ENCODE measurements around the gene ZDHHC11.
"Not testable (repeated sequence)": the region's sequence is repeated elsewhere in the genome, so short reads cannot be mapped to it uniquely, and the experiment has no call there.

Gene ZDHHC11

DNA sequence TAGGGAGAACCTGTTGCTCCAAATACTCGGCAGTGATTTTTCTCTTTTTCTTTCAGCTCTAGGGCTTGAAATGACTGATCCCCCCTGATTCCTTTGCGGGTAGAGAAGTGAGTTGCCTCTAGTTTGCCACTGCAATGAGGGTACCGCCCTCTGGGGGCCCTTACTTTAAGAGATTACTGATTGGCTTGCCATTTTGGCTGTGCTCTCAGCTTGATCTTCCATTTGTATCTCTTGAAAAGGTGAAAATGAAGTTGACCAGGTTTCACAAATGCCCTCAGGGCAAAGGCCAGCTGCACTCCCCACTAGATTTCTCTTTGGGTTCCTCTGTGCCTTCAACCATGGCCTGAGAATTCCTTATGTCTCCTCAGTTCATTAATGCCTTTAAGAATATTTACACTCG, 52.8 kb downstream of the ZDHHC11 start:
- DNase-seq: not testable (repeated sequence)

DNA sequence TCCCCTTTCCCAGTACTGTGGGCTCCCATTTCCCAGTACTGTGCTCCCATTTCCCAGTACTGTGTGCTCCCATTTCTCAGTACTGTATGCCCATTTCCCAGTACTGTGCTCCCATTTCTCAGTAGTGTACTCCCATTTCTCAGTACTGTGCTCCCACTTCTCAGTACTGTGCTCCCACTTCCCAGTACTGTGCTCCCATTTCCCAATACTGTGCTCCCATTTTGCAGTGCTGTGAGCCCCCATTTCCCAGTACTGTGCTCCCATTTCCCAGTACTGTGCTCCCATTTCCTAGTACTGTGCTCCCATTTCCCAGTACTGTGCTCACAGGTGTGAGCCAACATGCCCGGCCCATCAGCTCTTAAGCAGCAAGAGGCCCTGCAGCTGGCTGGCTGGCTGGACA, 54.9 kb downstream of the ZDHHC11 start:
- not testable (repeated sequence) for DNase-seq

GRCh38 chr5:794948-795347, 55.8 kb downstream of the ZDHHC11 start:
- not testable (repeated sequence) for DNase-seq

DNA sequence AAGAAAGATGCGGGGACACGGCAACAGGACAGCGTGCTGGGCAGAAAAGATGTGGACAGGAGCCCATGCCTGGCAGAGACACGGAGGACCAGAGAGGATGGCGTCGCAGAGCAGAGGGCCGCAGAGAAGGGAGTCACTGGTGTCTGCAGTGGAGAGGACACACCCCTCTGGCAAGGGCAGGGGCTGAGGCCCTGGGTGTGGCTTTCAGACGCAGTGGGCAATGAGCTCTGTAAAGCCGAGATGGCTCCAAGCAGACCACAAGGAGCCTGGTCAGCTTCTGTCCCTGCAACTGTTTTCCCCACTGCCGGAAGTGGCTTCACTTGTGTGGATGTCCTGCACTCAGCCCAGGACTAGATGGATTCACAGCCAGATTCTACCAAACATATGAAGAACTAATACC, 62.1 kb downstream of the ZDHHC11 start:
- not testable (repeated sequence) for DNase-seq

GRCh38 chr5:787857-788233, 62.9 kb downstream of the ZDHHC11 start:
- DNase-seq: not testable (repeated sequence)

DNA sequence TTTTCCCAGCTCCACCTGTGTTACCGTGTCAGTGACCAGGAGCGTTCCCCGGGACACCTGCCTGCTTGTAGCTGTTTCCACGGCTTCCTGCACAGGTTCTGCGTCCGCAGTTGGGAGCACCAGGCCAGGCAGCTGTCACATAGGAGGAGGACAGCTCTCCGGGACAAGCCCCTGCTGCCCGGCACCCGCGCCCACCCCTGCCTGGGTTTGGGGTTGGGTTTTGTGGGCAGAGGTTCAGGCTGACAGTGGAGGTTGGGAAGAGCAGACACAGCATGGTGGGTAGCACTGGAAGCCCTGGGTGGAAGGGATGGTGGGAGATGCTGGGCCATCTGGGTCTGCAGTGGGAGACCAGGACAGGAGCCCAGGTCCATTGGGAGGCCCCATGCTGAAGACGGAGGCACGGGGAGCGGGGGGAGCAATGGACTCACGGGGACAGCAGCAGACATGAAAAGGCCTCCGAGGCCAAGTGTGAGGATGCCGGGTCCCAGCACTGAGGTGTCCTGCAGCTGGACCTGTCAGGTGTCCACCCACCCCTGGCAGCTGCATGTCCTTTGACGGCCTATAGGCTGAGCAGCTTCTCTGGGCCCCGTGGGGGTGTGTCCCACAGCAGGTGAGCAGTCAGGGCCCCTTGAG, 63.4 kb downstream of the ZDHHC11 start:
- DNase-seq: not testable (repeated sequence)

GRCh38 chr5:785181-785705, 65.5 kb downstream of the ZDHHC11 start:
- DNase-seq: not testable (repeated sequence)

DNA sequence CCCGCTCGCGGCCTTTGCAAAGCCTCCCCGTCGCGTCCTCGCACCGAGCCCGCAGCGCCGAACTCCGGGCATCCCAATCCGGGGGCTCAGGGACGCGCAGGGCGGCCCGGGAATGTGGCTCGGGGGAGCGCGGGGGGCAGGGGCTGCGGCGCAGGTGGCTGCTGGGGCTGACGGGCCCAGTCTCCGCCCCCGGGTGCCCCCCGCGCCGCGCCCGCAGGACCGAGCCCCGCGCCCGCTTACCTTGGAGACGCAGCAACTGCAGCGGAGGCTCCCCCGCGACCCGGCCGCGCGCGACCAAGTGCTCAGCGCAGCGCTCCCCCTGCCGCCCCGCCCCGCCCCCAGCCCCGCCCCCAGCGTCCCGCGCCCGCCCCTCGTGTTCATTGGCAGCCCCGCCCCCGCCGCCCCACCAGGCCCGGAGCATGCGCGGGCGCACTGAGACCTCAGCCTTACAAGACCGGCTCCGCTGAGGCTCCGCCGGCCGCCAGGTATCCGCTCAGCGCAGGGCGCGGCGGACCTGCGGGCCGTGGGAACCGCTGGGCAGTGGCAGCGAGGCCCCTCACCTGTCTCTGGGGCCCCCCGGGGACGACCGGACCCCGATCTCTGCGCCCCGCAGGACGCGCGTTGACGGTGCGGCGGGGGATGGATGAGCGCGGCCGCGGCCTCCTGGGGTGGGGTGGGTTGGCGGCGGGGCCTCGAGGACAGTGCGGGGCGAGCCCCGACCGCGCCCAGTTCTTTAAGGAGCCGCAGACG, 66.2 kb downstream of the ZDHHC11 start, which contains the start of gene ZDHHC11B:
TSS of gene ZDHHC11B (minus strand) at position 302 of the 750 bp plus-strand sequence. CDS start 17,810 bp downstream, outside the sequence.
- peak; percentile 91 for DNase-seq

- DNase-seq: not testable (repeated sequence)
These were observed 66.8 kb downstream of the ZDHHC11 start for GRCh38 chr5:783881-784427.

DNA sequence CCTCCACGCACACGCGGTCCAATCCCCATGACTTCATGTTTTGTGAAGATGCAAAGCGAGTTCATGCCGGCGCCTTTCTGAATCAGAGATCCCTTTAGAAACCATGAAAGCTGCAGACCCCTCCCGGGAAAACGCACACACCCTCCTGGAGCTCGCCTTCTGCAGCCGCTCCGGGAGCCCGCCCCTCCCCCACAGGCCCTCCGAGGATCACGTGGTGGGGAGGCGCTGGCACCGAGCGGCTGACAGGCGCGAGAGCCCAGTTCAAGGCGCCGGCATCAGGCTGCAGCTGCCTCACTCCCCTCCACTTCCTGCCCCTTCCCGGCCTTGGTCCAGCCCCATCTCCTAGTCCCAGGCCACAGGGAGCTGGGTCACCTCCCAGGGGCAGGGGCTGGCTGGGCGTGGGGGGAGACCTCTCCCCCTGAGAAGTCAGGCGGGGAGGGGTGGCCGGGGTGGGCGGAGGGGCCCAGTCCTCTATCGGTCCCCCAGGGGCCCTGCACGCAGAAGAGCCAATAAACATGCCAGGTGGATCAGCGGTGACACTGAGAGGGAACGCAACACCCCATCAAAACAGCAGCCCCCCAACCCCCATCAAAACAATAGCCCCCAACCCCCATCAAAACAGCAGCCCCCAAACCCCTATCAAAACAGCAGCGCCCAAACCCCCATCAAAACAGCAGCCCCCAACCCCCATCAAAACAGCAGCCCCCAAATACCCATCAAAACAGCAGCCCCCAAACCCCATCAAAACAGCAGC, 67.6 kb downstream of the ZDHHC11 start:
- DNase-seq: peak; percentile 17

DNA sequence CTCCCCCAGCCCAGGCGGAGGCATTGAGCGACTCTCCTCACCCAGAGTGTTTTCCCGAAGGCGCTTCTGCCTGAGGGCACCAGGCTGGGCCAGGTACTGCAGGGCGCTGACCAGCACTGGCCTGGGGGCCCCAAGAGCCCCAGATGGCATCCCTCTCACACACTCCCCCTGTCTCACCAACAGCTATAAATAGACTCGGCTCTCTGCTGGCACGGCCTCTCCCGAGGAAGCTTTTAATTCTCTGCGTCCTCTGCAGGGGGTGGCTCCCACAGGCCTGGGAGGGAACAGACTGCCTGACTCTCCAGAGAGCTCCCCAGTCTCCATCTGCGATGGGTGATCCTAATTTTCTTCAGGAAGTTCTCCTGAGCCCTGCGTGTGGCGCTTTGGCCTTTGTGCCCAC, 68.4 kb downstream of the ZDHHC11 start:
- DNase-seq: not testable (repeated sequence)

DNA sequence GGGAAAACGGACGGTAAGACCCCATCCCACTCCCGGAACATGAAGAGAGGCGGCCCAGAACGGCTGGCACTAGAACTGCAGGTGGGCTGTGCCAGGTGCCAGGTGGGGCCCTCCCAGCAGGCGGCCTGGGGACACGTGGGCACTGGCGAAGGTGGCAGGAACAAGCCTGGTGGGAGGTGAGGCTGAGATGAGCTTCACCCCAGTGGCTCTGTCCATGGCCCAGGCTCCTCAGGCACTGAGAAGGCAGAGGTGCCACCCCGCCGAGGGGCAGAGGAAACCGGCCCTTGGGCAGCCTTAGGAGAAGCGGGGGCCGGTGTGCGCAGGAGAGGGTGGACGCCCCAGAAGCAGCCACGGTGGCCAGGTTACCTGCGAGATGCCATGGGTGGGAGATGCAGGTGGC, 70.2 kb downstream of the ZDHHC11 start:
- DNase-seq: not testable (repeated sequence)

DNA sequence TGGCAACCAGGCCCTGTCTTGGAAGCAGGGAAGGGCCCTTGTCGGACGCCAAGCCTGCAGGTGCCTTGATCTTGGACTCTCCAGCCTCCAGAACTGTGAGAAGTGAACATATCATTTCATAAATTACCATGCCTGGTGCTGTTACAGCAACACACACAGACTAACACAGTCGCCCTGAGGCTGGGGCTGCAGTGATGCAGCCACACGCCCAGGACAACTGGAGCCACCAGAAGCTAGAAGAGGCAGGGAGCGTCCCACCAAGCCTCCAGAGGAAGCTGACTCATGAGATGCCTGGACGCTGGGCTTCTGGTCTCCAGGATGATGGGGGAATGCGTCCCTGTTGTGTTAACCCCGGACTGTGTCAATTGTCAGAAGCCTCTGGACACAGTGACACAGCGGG, 71.8 kb downstream of the ZDHHC11 start:
- not testable (repeated sequence) for DNase-seq

DNA sequence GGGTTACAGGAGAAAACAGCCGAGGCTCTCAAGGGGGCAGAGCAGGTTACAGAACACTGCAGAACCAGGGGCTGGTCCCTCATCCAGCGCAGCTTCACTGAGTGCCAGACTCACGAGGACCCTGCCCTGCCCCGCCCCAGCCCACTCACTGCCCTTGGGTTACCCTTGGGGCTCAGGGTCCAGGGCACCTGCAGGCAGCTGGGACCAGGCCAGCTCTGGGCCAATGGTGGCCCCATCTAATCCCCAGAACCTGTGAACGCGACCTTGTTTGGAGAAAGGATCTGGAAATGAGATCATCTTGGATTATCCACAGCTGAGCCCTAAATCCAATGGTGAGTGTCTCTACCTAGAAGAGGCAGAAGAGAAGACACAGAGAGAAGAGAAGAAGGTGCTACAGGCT, 72.4 kb downstream of the ZDHHC11 start:
- not testable (repeated sequence) for DNase-seq

- no peak for DNase-seq
These were observed 73.0 kb downstream of the ZDHHC11 start for GRCh38 chr5:777756-778161.

DNA sequence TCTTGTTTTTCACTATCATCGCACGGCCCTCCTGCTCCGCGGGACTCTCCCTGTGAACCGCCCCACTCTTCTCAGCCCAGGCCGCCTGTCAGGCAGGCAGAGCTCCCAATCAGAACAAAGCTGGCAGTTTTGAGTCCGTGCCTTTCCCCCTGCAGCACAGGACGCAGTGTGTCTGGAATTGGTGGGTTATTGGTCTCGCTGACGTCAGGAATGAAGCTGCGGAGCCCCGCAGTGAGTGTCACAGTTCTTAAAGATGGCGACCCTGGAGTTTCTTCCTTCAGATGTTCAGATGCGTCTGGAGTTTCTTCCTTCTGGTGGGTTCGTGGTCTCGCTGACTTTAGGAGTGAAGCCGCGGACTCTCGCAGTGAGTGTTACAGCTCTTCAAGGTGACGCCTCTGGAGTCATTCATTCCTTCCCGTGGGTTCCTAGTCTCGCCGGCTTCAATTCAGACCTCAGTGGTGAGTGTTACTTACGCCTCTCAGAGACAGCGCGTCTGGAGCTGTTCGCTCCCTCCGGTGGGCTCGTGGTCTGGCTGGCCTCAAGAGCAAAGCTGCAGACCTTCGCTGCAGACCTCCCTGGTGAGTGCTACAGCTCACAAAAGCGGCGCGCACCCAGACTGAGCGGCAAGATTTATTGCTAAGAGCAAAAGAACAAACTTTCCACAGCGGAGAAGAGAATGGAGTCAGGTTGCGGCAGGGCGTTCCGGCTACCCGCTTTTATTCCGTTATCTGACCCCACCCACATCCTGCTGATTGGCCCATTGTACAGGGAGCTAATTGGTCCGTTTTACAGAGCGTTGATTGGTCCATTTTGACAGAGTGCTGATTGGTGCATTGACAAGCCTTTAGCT, 73.7 kb downstream of the ZDHHC11 start:
- DNase-seq: no peak

GRCh38 chr5:775961-776861, 74.6 kb downstream of the ZDHHC11 start:
- DNase-seq: no peak

GRCh38 chr5:775595-775960, 75.2 kb downstream of the ZDHHC11 start:
- DNase-seq: not testable (repeated sequence)

DNA sequence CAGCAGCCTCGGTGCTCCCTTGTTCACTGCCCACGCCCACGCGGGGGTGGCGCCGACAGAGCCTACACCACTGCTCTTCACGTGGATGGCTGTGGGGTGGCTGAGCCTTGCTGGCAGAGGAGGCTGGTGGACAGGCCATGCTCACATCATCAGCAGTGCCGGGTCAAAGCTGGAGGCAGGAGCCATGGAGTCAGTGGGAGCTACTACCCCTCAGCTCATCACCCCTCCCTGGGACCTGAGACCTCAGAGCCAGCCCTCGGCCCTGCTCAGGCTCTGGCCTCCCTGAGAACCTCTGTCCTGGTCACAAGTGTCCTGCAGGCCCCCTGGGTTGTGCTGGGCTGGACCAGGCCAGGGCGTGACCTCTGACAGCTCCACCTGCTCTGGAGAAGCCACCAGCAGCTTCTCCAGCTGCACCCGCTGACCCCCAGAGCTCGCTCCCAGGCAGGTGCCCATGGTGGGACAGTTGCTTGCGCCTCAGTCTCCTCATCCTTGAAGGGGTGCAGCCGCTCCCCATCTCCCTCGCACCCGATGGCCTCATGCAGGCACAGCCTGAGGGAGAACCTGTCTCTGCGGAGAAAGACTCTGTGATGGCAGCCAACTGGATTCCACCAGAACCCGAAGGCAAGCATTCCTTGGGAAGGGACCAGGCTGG, 75.8 kb downstream of the ZDHHC11 start:
- not testable (repeated sequence) for DNase-seq

DNA sequence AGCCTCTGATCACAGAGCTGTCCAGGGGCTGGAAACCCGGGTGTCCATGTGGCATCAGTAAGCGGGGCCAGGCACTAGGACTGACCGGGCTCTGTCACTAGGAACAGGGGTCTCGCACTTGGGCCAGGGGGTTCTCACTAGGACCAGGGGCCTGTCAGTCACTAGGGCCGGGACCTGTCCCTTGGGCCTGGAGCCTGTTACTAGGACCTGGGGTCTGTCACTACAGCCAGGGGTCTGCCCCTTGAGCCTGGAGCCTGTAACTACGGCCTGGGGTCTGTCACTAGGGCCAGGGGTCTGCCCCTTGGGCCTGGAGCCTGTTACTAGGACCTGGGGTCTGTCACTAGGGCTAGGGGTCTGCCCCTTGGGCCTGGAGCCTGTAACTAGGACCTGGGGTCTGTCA, 76.5 kb downstream of the ZDHHC11 start:
- not testable (repeated sequence) for DNase-seq

All from stimulated activated CD4-positive, alpha-beta T cell treated with anti-CD3 and anti-CD28 coated beads, Interleukin-1b, Interleukin-23, amount 100 ng/mL, for 48 hours (primary cell).